Fibroblast of the aortic adventitia (primary cell): Measurements from ENCODE around the gene TXN2. TPM values are rescaled to one million over a fixed set of nuclear protein-coding genes. Genes with fewer than 3 reads are reported as not detected.

Experiments used
- DNase-seq: peaks from one replicate; pipeline ENCODE4 v3.0.0-alpha.2; 2010; ENCODE audit warnings: low read depth
- H3K4me3 ChIP-seq: 2 replicates; pipeline ENCODE4 v1.5.1; 2011; ENCODE audit warnings: low read depth, mild to moderate bottlenecking, control low read depth, low read length, moderate library complexity
- CTCF ChIP-seq: IDR thresholded peaks from 2 replicates; pipeline ENCODE4 v1.5.1; 2011; ENCODE audit warnings: mild to moderate bottlenecking, low read length, control low read depth, inconsistent platforms; ENCODE audit not compliant: insufficient read depth
- total RNA-seq: library from RNA; depleted of rRNA; stranded (reverse); fragments of >200 nt; gene quantifications from 2 replicates; pipeline ENCODE4 v1.2.3, GENCODE V29; 2012; ENCODE audit warnings: low replicate concordance

The TXN2 gene
- total RNA-seq, 1 donor: 38.8 TPM

- no peak overlapping the region for H3K4me3 ChIP-seq
- DNase-seq: peak; percentile 56
- TF ChIP-seq CTCF: peak; percentile 63
Measured at GRCh38 chr22:36486619-36487384, 5.4 kb upstream of the TXN2 start.

- TF ChIP-seq CTCF: no peak
- no peak for DNase-seq
- peak overlapping the region; percentile 87 for H3K4me3 ChIP-seq
Measured at GRCh38 chr22:36480941-36481392, 473 bp downstream of the TXN2 start.

DNA sequence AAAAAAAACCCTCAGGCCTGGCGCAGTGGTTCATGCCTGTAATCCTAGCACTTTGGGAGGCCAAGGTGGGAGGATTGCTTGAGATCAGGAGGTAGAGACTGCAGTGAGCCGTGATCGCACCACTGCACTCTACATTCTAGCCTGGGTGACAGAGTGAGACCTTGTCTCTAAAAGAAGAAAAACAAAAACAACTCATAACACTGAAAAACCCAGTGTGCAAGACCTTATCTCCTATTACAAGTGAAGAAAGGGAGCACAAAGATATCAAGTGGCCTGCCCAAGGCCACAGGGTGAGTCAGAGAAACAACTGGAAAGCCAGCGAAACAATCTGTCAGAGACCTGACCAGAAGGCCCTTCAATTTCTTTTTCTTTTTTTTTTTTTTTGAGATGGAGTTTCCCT, 2.5 kb downstream of the TXN2 start:
- no peak for DNase-seq
- no peak for TF ChIP-seq CTCF
- no peak overlapping the region for H3K4me3 ChIP-seq

DNA sequence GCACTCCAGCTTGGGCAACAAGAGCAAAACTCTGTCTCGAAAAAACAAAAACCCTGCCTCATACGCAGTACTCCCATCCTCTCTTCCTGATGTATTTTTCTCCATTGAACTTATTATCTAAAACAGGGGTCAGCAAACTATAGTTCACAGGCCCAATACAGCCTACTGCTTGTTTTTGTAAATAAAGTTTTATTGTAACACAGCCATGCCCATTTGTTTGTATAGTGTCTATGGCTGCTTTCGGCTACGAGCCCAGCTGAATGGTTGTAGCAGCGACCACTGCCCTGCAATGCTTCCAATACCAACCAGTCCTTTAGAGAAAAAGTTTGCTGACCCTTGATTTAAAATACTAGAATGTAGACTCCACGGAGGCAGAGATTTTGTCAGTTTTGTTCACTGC, 6.1 kb downstream of the TXN2 start:
- DNase-seq: no peak
- no peak for TF ChIP-seq CTCF
- H3K4me3 ChIP-seq: no peak overlapping the region

- TF ChIP-seq CTCF: no peak
- no peak overlapping the region for H3K4me3 ChIP-seq
- DNase-seq: no peak
Measured at GRCh38 chr22:36472689-36473088, 8.8 kb downstream of the TXN2 start.

DNA sequence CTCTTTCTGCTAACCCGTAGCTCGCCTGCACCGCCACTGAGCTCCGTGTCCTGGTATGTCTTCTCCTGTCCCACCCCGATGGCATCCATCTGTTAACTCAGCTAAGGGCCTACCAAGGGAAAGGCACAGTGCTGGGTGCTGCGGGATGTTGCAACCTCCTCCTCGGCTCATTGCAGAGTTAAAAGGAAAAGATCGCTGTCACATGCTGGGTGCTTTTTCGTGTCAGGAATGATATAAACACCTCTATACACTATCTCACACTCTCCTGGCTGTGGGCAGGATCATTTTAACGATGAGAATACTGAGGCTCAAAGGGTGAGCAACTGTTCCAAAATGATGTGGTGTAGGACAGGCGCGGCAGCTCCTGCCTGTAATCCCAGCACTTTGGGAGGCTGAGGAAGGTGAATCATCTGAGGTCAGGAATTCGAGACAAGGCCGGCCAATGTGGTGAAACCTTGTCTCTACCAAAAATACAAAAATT, 10.1 kb downstream of the TXN2 start:
- TF ChIP-seq CTCF: no peak
- DNase-seq: peak; percentile 23
- no peak overlapping the region for H3K4me3 ChIP-seq

DNA sequence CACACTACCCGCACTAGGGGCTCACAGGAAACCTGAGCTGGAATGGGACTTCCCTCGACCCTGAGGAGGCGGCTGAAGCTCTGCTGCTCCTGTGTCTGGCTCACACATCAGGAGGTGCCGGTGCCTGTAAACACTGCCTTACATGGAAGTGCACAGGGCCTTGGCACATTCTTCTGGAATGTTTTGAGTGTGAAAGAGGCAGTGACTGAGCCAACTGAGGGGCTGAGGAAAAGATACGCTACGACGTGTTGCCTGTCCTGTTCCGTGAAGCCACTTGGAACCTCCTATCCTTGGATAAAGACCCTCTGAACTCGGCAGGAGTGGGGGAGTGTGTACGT, 10.5 kb downstream of the TXN2 start:
- H3K4me3 ChIP-seq: no peak overlapping the region
- TF ChIP-seq CTCF: no peak
- no peak for DNase-seq
